A549 (cell line): ENCODE measurements around the gene TBC1D4. TPM values are rescaled to one million over a fixed set of nuclear protein-coding genes. Genes with fewer than 3 reads are reported as not detected.
A peak's percentile ranks its signal among the peaks of the same experiment; 100 is the strongest.

Source experiments
- ATAC-seq, 2 experiments: fragments of 200-7000 bp in 1 of 2; fragments of >200 bp in 1 of 2; cut with Nextera tagmentation in 1 of 2; cut with Tn5 transposase in 1 of 2; 3 replicates each; pipeline versions ENCODE4 v1.8.0 to v1.9.1; 2018 to 2020; ENCODE audit warnings: mild to moderate bottlenecking in 1 of 2, moderate library complexity in 1 of 2
- CTCF ChIA-PET: fragments of 300-600 bp; sonication (Branson Sonifier 250); formaldehyde crosslinking; extraction: SDS; loops from one replicate; lab custom pipeline; 2021; ENCODE audit warnings: antibody characterized with exemption, inconsistent platforms; lab: Yijun Ruan, JAX
- POLR2A ChIA-PET: fragments of 350-600 bp; formaldehyde crosslinking; extraction: SDS; loops from one replicate; lab custom pipeline; 2021; ENCODE audit warnings: antibody characterized with exemption, inconsistent platforms; lab: Yijun Ruan, JAX
- DNase-seq, 2 experiments: peaks; one replicate each; pipeline versions ENCODE4 v3.0.0 to v3.0.0-alpha.2; 2011 to 2016; ENCODE audit warnings: low read depth in 1 of 2, low spot score in 1 of 2
- FAIRE-seq: peaks from 2 replicates; lab custom pipeline; 2011; peaks lifted over from hg19 to GRCh38; lab: Jason Lieb, UNC
- H3K27ac ChIP-seq, 2 experiments: fragments of >200 bp; sonication (Bioruptor Twin); formaldehyde crosslinking; 3 replicates each; pipeline ENCODE4 v1.5.1; 2016 to 2017
- H3K4me1 ChIP-seq: fragments of >200 bp; sonication (Bioruptor Twin); formaldehyde crosslinking; 3 replicates; pipeline ENCODE4 v1.6.1; 2016
- H3K4me2 ChIP-seq: fragments of >200 bp; sonication (Bioruptor Twin); formaldehyde crosslinking; 3 replicates; pipeline ENCODE4 v1.6.1; 2016
- H3K4me3 ChIP-seq: fragments of >200 bp; sonication (Bioruptor Twin); formaldehyde crosslinking; 3 replicates; pipeline ENCODE4 v1.5.1; 2016
- H3K9me3 ChIP-seq: fragments of >200 bp; sonication (Bioruptor Twin); formaldehyde crosslinking; 3 replicates; pipeline ENCODE4 v1.6.1; 2016
- EHF ChIP-seq: fragments of 250-450 bp; sonication (Bioruptor Pico); IDR thresholded peaks from 2 replicates; pipeline ENCODE4 v1.5.0; 2020; ENCODE audit warnings: mild to moderate bottlenecking
- EHMT2 ChIP-seq: fragments of 200-600 bp; sonication (generic); IDR thresholded peaks from 2 replicates; pipeline ENCODE4 v1.6.1; 2016; ENCODE audit warnings: antibody characterized with exemption, low read depth, mild to moderate bottlenecking, moderate library complexity
- FOSB ChIP-seq: fragments of 250-450 bp; sonication (Bioruptor Pico); IDR thresholded peaks from 2 replicates; pipeline ENCODE4 v1.5.0; 2020; ENCODE audit warnings: mild to moderate bottlenecking, moderate library complexity
- GATA3 ChIP-seq: IDR thresholded peaks from 2 replicates; pipeline ENCODE4 v1.6.1; 2012; ENCODE audit warnings: borderline replicate concordance
- JUN ChIP-seq, 2 experiments: fragments of >200 bp; sonication (Bioruptor Twin); formaldehyde crosslinking; IDR thresholded peaks; 2 replicates in 1 of 2; 3 replicates in 1 of 2; pipeline ENCODE4 v1.6.1; 2016 to 2017
- JUNB ChIP-seq: fragments of >200 bp; sonication (Bioruptor Twin); formaldehyde crosslinking; IDR thresholded peaks from 2 replicates; pipeline ENCODE4 v1.6.1; 2016
- KDM1A ChIP-seq: fragments of 200-600 bp; sonication (generic); IDR thresholded peaks from 2 replicates; pipeline ENCODE4 v1.6.1; 2016; ENCODE audit warnings: low read depth, mild to moderate bottlenecking
- MYC ChIP-seq: IDR thresholded peaks from 2 replicates; pipeline ENCODE4 v1.6.1; 2012; ENCODE audit warnings: mild to moderate bottlenecking, inconsistent platforms, low read length, improper control_type of control experiment, borderline replicate concordance
- NFE2L2 ChIP-seq: fragments of 150-350 bp; conservative IDR thresholded peaks from 2 replicates; pipeline ENCODE4 v1.6.1; 2014; ENCODE audit warnings: low read length
- NPAS2 ChIP-seq: fragments of 250-450 bp; sonication (Bioruptor Pico); IDR thresholded peaks from 2 replicates; pipeline ENCODE4 v1.8.0; 2022; ENCODE audit warnings: mild to moderate bottlenecking, moderate library complexity, borderline replicate concordance
- POLR2AphosphoS2 ChIP-seq: conservative IDR thresholded peaks from 2 replicates; pipeline ENCODE4 v1.6.1; 2012; ENCODE audit warnings: low read length, improper control_type of control experiment, inconsistent platforms
- RCOR1 ChIP-seq: fragments of 150-350 bp; IDR thresholded peaks from 2 replicates; pipeline ENCODE4 v1.6.1; 2014; ENCODE audit warnings: antibody characterized with exemption, low read length, low read depth
- ZC3H11A ChIP-seq: fragments of 450-650 bp; IDR thresholded peaks from 2 replicates; pipeline ENCODE4 v1.6.1; 2014; ENCODE audit warnings: antibody characterized with exemption, mild to moderate bottlenecking
- ZFP36 ChIP-seq: fragments of 450-650 bp; IDR thresholded peaks from 2 replicates; pipeline ENCODE4 v1.6.1; 2014; ENCODE audit warnings: borderline replicate concordance; ENCODE audit not compliant: partially characterized antibody
- WGBS: methylation state at CpG from one replicate; pipeline ENCODE4 v1.1.6; 2017; ENCODE audit errors: missing lambda C conversion rate; 5-methylcytosine and 5-hydroxymethylcytosine counted together
- polyA plus RNA-seq, 4 experiments: library from polyadenylated mRNA; depleted of rRNA in 3 of 4; stranded (reverse); fragments of >200 nt; fragmentation: RNase III in 1 of 4; extraction: RNeasy Plus Mini Kit Qiagen cat#74134 plus additional on column Dnase treatment in 1 of 4; gene quantifications; 2 replicates in 3 of 4; 3 replicates in 1 of 4; pipeline ENCODE4 v1.2.3, GENCODE V29; 2011 to 2017
- TF ChIP-seq, protein P1 (sequence below): IDR thresholded peaks from 2 replicates; pipeline ENCODE4 v1.6.1; 2012; ENCODE audit warnings: low read depth, borderline replicate concordance
- TF ChIP-seq, protein P2 (sequence below): fragments of >200 bp; sonication (Bioruptor Twin); formaldehyde crosslinking; IDR thresholded peaks from 3 replicates; pipeline ENCODE4 v1.6.1; 2016
- TF ChIP-seq, protein P3 (sequence below): IDR thresholded peaks from 2 replicates; pipeline ENCODE4 v1.6.1; 2012
- TF ChIP-seq, protein P4 (sequence below): IDR thresholded peaks from 2 replicates; pipeline ENCODE4 v1.6.1; 2012
- TF ChIP-seq, protein P5 (sequence below): fragments of 150-350 bp; IDR thresholded peaks from 2 replicates; pipeline ENCODE4 v1.6.1; 2014; ENCODE audit warnings: low read depth, mild to moderate bottlenecking, low read length

Gene TBC1D4
- polyA plus RNA-seq, 2 of the 4 experiments (the other 2 are of a cell fraction), result 9.5 to 12.5 TPM

DNA sequence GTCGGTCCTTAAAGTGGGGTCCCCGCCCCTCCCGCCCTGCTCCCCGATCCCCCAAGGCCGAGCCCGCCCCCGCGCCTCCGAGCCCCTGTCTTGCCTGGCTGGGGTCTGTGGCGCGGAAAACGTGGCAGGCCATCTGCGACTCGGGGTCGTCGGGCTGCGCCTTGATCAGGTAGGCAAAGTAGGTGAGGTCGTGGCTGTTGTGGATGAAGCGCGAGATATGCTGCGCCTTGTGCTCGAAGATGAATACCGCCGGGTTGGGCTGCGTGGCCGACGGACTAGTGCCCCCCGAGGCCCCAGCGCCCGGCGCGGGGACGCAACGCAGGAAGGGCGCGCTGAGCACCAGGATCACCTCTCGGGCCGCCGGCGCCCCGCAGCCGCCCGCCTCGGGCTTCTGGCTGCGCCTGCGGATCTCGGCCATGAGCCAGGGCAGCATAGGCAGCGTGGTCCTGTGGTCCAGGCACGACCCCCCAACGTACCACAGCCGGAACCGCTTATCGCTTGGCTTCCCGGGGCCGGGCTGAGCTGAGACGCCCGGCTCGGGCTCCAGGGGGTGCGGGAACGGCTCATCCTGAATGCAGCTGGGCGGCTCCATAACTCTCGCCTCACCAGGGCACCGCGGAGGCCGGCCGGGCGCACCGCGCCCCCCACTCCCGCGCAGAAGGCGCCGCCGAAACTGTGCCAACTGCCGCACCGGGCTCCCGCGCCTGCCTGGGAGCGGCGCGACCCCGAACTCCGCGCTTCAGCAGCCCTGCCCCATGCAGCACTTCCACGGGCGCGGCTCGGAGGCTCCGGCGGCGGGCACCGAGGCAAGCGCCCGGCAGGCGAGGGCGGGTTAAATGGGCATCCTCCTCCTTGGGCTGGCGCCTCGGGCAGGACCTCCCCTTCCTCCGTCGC lies 546 bp downstream of the TBC1D4 start:
- Histone ChIP-seq H3K4me2 (peak overlapping the region; percentile 84), H3K4me3 (peak overlapping the region; percentile 92), H3K27ac (peak overlapping the region; percentile 74 to 92), H3K4me1 (peaks cover 35% of the 10 kb centered on the region), H3K9me3 (no peaks in the 10 kb centered on the region)
- CTCF ChIA-PET, result interaction anchor here (0.6 to 6.7 kb wide), 22 partner anchors 9 to 1647 kb away, joined by 3 to 47 read pairs (median 4); partner anchors contain the start of gene UCHL3
- ATAC-seq (peak; percentile 71 to 72), FAIRE-seq (no peak), DNase-seq (peak; percentile 8 to 21)
- POLR2A ChIA-PET, result interaction anchor here (0.7 to 1.1 kb wide), 4 partner anchors 56 to 68 kb away, joined by 3 to 4 read pairs (median 4); partner anchors contain the start of genes COMMD6 and UCHL3
- TF ChIP-seq, protein P1, sequence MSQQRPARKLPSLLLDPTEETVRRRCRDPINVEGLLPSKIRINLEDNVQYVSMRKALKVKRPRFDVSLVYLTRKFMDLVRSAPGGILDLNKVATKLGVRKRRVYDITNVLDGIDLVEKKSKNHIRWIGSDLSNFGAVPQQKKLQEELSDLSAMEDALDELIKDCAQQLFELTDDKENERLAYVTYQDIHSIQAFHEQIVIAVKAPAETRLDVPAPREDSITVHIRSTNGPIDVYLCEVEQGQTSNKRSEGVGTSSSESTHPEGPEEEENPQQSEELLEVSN, result 0 out of 2 replicates have a peak, but pooled peaks have one; percentile 38
- no peak for TF ChIP-seq GATA3
- TF ChIP-seq, protein P2, sequence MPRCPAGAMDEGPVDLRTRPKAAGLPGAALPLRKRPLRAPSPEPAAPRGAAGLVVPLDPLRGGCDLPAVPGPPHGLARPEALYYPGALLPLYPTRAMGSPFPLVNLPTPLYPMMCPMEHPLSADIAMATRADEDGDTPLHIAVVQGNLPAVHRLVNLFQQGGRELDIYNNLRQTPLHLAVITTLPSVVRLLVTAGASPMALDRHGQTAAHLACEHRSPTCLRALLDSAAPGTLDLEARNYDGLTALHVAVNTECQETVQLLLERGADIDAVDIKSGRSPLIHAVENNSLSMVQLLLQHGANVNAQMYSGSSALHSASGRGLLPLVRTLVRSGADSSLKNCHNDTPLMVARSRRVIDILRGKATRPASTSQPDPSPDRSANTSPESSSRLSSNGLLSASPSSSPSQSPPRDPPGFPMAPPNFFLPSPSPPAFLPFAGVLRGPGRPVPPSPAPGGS, result 0 out of 3 replicates have a peak, but pooled peaks have one; percentile 29
- WGBS, result 0% methylated on average over 7 of the region's 100 CpGs

DNA sequence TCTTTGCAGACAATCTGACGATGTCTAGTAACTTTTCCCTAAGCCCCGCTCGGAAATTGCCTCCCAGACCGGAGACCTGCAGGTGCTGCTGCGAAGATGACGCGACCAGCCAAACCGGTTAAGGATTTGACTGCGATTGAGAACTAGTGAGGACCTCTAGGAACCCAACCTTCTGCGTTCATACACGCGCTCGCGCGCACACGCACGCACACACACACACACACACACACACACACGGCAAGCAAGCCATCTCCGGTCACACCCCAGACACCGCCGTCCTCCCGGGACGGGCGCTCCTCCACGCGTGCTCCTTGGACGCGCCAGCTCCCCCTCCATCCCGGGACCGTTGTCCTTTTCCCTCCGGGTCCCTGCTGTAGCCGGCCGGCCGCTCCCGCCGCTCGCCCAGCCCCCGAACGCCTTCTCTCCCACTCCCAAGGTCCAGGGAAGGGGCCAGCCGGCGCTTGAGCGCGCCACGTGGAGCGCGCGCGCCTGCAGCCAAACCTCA lies 1.2 kb downstream of the TBC1D4 start:
- ChIA-PET POLR2A (no interaction called here), CTCF (interaction anchor here (6.7 kb wide), 1 partner anchor 108 kb away, joined by 47 read pairs; no protein-coding TSS in a partner anchor)
- Histone ChIP-seq H3K9me3 (no peaks in the 10 kb centered on the region), H3K27ac (peak overlapping the region; percentile 74 to 92; a peak in 5 of 6 replicates), H3K4me2 (peak overlapping the region; percentile 84), H3K4me3 (peak overlapping the region; percentile 92), H3K4me1 (peaks cover 28% of the 10 kb centered on the region)
- under 1% methylated on average over 18 of the region's 48 CpGs for WGBS
- ATAC-seq (peak; percentile 18 to 19; a peak in 4 of 6 replicates), DNase-seq (peak; percentile 5 to 59), FAIRE-seq (no peak)
- TF ChIP-seq, protein P3, sequence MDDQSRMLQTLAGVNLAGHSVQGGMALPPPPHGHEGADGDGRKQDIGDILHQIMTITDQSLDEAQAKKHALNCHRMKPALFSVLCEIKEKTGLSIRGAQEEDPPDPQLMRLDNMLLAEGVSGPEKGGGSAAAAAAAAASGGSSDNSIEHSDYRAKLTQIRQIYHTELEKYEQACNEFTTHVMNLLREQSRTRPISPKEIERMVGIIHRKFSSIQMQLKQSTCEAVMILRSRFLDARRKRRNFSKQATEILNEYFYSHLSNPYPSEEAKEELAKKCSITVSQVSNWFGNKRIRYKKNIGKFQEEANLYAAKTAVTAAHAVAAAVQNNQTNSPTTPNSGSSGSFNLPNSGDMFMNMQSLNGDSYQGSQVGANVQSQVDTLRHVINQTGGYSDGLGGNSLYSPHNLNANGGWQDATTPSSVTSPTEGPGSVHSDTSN, result no peak
- TF ChIP-seq KDM1A, result no peak
- TF ChIP-seq ZC3H11A, result no peak
- no peak for TF ChIP-seq EHMT2
- TF ChIP-seq, protein P4, sequence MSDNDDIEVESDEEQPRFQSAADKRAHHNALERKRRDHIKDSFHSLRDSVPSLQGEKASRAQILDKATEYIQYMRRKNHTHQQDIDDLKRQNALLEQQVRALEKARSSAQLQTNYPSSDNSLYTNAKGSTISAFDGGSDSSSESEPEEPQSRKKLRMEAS, result peak; percentile 52

DNA sequence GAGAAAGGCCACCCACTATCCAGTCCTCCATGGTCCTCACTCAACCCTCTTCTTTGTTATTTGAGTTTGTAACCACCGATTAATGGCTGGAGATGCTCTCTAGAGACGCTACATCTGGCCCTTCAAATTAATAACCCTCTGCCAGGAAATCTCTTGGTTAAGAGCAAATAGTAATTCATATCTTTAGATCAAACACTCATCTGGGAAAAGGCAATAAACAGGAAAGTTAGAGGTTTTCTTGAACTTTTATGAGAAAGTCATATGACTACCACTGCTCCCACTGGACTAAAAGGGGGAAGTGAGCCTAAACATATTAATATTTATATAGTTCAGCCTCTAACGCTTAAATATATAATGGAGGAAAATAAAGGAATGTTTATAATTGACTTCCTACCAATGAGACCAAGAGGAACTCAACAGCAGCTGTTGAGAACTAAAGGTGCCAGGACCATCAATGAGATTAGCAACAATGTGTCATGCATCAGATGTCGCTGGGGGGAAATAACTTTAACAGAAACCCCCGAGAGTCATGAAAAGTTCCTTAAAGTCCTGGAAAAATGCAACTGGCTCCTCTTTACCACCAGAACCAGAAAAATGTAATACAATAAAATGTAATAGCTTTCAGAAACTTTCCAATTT lies 2.7 kb downstream of the TBC1D4 start:
- TF ChIP-seq RCOR1 (no peak), ZFP36 (no peak), JUNB (no peak), NFE2L2 (no peak), POLR2AphosphoS2 (no peak), GATA3 (no peak), FOSB (no peak), EHF (no peak), MYC (no peak), JUN (IDR thresholded peaks at IDR 0.05) (no peak), NPAS2 (CRISPR knock-in tag) (no peak)
- TF ChIP-seq, protein P5, sequence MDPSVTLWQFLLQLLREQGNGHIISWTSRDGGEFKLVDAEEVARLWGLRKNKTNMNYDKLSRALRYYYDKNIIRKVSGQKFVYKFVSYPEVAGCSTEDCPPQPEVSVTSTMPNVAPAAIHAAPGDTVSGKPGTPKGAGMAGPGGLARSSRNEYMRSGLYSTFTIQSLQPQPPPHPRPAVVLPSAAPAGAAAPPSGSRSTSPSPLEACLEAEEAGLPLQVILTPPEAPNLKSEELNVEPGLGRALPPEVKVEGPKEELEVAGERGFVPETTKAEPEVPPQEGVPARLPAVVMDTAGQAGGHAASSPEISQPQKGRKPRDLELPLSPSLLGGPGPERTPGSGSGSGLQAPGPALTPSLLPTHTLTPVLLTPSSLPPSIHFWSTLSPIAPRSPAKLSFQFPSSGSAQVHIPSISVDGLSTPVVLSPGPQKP, result no peak
- Histone ChIP-seq H3K4me2 (no peak overlapping the region), H3K9me3 (no peaks in the 10 kb centered on the region), H3K4me1 (peaks cover 24% of the 10 kb centered on the region; the same call in 2 of the 3 replicates), H3K4me3 (no peak overlapping the region), H3K27ac (no peak overlapping the region)
- ATAC-seq (no peak), FAIRE-seq (no peak), DNase-seq (no peak)
- POLR2A ChIA-PET, result no interaction called here
- 92% methylated on average over 5 of the region's 5 CpGs for WGBS
- CTCF ChIA-PET, result interaction anchor here (0.6 to 1.1 kb wide), 2 partner anchors 38 to 56 kb away, joined by 3 read pairs; no protein-coding TSS in a partner anchor
